Right kidney (tissue), 1 donor: Measurements from ENCODE around the gene PSMA6.
"Not testable (repeated sequence)": the region's sequence is repeated elsewhere in the genome, so short reads cannot be mapped to it uniquely, and the experiment has no call there.

Source experiments
- DNase-seq: peaks from one replicate; pipeline ENCODE4 v3.0.0-alpha.2; 2016

The PSMA6 gene

GRCh38 chr14:35281341-35281740 lies 10.8 kb upstream of the PSMA6 start:
- no peak for DNase-seq

GRCh38 chr14:35284506-35284905 lies 7.7 kb upstream of the PSMA6 start:
- no peak for DNase-seq

DNA sequence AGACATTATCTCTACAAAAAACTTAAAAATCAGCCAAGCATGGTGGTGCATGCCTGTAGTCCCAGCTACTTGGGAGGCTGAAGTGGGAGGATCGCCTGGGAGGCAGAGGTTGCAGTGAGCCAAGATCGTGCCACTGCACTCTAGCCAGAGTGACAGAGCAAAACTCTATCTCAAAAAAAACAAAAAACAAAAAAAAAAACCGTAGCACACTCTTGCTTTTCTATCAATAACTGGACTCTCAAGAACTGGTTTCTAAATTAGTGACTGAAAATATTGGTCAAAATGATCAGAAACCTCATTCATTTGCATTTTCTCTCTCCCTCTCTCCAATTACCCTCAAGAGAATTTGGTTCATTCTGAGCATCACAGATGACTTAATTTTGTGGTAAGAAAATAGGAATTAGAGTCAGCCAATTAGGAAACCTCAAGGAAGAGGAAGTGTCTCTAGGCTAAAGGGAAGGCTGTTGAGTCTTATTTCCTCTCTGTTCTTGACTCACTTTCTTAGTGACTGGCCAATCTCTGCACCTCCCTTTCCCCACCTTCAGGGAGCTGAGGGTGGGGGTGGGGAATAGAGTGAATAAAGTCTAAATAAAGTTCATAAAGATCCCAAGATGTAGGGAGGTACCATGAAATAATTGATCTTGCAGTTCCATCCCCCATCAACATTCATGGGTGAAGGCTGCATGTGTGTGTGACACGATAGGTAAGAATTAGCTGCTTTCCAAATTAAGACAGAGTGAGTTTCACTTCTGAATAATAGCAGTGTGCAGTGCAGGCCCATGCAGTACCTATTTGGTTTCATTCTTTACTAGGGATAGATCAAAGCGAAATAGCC lies 6.8 kb upstream of the PSMA6 start:
- DNase-seq: no peak

DNA sequence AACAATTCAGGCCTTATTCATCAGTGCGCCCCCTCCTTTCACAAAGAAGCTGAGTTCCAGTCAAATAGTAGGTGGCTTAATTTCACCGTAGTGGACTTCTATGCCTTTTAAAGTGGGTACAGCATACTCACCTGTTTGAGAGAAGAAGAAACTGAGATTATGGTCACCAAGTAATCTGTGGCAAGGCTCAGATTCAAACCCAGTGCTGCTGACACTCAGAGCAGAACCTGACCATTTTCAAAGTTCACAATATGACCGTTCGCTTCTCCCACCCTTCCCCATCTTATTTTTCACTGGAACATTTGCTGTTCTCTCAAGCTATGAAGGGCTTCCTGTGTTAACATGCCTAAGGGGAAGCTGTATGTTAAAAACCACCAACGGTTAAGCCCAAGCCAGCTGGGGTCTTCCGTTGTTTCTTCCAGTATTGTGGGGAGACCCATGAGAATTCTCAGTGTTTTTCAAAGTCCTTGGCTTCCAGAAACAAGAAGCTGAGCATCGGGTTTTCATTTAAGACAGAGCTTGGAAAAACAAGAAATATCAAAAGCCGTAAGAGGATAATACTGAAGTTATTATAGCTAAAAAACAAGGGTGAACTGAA lies 6.1 kb upstream of the PSMA6 start:
- no peak for DNase-seq

DNA sequence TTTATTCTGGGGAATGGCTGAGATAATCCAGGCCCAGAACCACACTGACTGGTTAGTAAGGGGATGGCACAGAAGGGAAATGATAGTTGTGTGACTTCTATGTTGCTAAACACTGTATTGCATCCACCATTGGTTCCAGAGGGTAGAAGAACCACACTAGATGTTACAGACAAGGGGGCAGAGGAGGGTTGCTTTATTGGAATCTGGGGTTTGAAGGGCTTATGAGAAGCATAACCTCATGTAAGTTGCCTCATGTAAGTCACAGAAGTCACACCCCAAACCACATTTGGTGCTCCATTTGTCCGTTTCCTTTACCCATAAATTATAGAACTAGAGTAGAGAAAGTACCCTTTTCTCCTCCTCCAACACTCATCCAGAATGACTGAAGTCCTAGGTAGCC lies 5.5 kb upstream of the PSMA6 start:
- no peak for DNase-seq

GRCh38 chr14:35287431-35288013 lies 4.7 kb upstream of the PSMA6 start:
- no peak for DNase-seq

DNA sequence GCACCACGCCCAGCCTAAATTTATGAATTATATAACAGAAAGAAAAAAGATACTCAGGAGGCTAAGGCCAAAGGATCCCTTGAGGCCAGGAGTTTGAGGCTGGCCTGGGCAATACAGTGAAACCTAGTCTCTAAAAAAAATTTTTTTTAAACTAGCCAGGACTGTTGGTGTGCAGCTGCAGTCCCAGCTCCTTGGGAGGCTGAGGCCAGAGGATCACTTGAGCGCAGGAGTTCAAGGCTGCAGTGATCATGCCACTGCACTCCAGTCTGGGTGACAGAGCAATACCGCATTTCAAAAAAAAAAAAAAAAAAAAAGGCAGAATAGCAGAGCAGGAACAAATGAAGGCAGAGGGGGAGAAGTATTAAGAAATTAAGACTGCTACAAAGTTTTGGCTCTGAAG lies 2.6 kb upstream of the PSMA6 start:
- DNase-seq: no peak

DNA sequence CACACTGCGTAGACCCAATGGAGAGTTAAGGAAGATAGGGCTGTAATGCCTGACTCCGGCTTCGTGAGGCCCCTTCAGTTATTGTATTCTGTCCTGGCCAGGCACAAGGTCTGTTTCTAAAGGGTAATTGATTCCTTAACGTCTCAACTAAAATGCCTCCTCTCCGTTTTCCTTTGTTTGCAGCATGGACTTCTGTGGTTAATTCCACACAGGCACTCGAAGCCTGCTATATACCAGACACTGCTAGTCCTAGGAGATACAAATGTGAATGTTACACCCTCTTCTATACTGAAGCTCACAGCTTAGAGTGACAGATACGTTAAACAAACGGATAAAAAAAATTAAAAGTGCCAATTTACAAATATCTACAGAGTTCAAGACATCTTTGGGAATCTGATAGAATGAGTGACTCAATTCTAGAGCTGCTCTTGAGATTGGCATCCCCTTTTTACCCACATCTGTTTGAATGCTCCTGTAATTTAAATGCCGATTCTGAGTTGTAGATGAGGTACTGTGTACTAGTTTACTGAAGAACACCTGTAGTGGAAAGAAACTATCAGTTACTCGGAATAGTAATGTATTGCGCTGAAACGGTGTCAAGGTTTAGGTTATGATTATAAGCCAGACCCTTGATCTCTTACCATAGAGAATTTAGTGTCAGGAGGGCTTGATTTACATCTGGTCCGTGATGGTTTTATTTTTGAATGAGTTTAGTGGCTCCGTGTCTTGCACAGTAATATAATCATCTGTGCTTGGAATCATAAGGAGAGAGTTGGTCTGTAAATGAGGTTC lies 784 bp downstream of the PSMA6 start:
- no peak for DNase-seq

DNA sequence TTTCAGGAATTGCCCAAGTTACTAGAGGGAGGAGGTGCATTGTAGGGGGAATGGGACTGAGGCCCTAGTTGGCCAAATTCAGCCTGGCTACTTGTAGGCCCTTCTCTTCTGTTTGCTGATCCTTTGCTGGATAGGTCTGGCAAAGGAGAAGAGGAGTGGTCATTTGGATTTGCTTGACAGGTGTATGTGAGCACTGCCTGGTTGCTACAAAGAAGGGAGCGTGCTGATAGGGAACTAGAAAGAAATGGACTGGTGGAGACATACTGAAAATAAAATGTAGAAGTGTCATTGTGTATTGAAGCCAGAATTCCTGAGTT lies 3.6 kb downstream of the PSMA6 start:
- DNase-seq: no peak

GRCh38 chr14:35296545-35296944 lies 4.4 kb downstream of the PSMA6 start:
- no peak for DNase-seq

DNA sequence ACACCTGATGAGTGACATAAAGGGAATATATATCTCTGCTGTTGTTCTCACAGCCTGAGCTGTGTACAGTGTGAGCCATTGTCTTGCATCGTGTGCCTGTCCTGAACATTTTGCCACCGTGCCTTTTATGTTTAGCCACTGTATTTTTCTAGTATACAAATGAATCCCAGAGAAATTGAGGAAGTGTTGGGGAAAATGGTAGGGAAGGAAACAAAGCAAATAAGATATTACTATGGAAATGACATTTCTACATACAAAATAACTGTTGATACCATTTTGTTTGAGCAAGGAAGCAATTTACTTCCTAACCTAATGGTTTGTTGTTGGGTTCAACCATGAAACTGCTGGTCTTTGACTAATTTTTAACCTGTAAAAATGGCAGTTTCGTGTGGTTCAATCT lies 5.5 kb downstream of the PSMA6 start:
- DNase-seq: no peak

GRCh38 chr14:35298351-35298750 lies 6.2 kb downstream of the PSMA6 start:
- no peak for DNase-seq

DNA sequence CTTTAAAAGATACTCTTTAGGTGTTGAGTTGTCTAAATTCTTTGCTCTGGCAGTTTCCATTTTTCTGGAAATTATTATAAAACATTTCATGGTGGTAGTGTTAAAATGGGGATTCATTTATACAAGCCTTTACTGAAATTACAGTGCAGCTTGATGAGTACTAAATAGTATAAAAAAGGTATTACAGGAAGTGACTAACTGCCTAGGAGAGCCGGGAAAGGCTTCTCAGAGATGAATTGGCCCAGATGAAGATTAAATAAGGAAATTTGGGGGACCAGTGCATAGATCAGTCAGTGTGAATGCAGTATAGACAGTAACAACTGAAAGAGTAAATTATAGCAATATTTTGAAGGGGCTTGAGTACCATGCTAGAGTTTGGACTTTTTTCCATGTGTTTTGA lies 7.5 kb downstream of the PSMA6 start:
- DNase-seq: no peak

- no peak for DNase-seq
These were observed 8.0 kb downstream of the PSMA6 start for GRCh38 chr14:35300228-35300627.

DNA sequence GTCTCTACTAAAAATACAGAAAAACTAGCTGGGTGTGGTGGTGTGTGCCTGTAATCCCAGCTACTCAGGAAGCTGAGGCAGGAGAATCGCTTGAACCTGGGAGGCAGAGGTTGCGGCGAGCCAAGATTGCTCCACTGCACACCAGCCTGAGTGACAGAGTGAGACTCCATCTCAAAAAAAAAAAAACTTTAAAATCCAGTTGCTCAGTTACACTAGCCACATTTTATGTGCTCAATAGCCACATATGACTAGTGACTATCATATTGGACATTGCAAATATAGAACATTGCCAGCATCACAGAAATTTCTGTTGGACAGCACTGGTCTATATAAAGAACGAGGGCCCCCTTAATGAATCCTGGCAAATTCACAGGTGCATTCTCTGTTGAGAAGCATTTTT lies 9.2 kb downstream of the PSMA6 start:
- not testable (repeated sequence) for DNase-seq

- no peak for DNase-seq
These were observed 9.8 kb downstream of the PSMA6 start for GRCh38 chr14:35301735-35302528.

- no peak for DNase-seq
These were observed 11.2 kb downstream of the PSMA6 start for GRCh38 chr14:35303149-35303935.

DNA sequence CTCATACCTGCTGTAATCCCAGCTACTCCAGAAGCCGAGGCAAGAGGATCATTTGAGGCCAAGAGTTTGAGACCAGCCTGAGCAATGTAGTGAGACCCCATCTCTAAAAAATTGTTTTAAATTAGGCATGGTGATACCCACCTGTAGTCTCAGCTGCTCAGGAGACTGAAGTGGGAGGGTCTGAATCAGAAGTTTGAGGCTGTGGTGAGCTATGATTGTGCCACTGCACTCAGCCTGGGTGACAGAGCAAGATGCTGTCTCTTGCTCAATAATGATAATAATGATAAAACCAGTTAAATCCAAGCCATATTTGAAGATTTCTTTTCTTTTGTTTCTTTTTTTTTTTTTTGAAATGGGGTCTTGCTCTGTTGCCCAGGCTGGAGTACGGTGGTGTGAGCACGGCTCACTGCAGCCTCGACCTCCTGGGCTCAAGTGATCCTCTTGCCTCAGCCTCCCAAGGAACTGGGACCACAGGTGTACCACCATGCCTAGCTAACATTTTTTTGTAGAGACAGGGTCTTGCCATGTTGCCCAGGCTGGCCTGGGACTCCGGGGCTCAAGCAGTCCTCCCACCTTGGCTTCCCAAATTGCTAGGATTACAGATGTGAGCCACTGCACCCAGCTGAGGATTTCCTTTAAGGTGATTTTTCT lies 12.8 kb downstream of the PSMA6 start:
- DNase-seq: no peak

DNA sequence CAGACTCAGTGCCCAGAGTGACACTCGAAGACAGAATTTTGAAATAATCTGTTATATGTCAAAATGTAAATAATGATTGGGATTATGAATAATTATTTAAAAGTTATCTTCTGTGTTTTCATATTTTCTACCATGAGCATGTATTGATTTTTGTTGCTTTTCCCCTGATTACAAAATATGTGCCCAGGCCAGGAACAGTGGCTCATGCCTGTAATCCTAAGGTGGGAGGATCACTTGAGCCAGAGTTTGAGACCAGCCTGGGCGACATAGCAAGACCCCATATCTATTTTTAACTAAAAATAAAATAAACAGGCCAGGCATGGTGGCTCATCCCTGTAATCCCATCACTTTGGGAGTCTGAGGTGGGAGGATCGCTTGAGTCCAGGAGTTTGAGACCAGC lies 13.5 kb downstream of the PSMA6 start:
- DNase-seq: no peak

- DNase-seq: no peak
These were observed 13.9 kb downstream of the PSMA6 start for GRCh38 chr14:35306114-35306513.

GRCh38 chr14:35317820-35318219 lies 25.6 kb downstream of the PSMA6 start:
- DNase-seq: no peak
